Pons (tissue), 1 donor: ENCODE results near the gene POLR1A.

Experiments
- DNase-seq: peaks from one replicate; pipeline ENCODE4 v3.0.0-alpha.2; 2016; ENCODE audit warnings: low spot score

The POLR1A gene

GRCh38 chr2:86021396-86022378, 84.0 kb downstream of the POLR1A start:
- no peak for DNase-seq

GRCh38 chr2:86020984-86021383, 84.7 kb downstream of the POLR1A start:
- DNase-seq: peak; percentile 90

- DNase-seq: no peak
These were observed 86.6 kb downstream of the POLR1A start for GRCh38 chr2:86019121-86019520.

DNA sequence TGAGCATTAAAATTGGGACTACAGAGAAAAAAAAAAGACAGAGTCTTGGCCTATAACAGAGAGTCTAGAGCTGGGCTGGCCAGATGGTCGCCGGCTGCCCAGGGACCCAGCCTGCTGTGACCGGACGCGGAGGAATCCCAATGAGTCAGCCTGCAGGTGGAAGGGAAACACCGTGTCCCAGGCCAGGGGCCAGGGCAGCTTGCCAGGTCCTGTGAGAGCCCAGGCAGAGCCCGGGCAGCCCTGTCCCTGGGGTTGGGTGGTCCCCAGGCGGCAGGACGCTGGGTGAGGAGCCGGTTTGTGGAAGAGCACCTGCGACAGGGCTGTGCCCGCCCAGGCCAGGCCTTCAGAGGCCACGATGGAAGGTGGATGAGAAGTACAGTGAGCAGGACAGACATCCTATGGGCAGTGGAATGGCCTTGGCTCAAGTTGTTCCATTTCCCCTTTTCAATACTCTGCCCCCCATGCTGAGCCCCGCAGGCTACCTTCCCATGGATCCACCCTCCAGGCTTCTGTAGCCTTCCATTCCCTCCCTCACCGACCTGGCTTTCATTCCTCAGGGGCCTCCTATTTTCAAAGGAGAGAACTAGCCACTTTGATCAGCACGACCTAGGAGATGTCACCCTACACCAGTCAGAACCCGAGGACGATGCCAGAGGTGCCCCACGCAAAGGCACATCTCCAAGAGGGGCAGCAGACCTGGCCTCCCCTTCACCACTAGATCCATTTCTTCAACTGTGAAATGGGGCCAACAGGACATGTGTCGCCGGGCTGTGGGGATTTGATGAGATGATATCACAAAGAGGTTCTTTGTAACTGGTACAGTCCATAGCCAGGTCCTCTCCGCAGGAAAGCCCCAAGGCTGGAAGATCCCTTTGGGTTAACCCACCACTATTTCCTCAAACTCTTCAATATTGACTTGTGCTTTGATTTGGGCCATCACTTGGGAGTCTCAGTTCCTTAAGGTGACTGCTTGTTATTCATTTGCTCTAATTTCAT, 87.5 kb downstream of the POLR1A start:
- no peak for DNase-seq

- DNase-seq: no peak
These were observed 89.1 kb downstream of the POLR1A start for GRCh38 chr2:86016581-86016980.

- no peak for DNase-seq
These were observed 90.0 kb downstream of the POLR1A start for GRCh38 chr2:86015699-86016098.

- DNase-seq: no peak
These were observed 90.7 kb downstream of the POLR1A start for GRCh38 chr2:86015006-86015405.

DNA sequence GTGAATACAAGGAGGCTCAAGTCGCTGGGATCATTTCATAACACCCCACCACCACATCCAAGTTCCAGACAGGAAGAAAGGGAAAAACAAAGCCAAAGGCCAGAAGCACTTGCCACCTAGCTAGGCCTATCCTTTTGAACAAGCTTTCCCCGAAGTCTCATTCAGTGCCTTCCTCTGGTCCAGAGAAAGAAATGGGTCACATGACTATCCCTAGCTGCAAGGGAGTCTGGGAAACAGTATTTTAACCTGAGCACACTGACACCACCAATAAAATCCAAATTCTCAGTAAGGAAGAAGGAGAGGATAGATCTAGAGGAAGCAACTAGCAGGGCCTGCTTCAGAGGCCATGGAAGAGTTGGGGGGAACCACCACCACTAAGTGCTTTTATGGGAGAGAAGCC, 91.2 kb downstream of the POLR1A start:
- no peak for DNase-seq

DNA sequence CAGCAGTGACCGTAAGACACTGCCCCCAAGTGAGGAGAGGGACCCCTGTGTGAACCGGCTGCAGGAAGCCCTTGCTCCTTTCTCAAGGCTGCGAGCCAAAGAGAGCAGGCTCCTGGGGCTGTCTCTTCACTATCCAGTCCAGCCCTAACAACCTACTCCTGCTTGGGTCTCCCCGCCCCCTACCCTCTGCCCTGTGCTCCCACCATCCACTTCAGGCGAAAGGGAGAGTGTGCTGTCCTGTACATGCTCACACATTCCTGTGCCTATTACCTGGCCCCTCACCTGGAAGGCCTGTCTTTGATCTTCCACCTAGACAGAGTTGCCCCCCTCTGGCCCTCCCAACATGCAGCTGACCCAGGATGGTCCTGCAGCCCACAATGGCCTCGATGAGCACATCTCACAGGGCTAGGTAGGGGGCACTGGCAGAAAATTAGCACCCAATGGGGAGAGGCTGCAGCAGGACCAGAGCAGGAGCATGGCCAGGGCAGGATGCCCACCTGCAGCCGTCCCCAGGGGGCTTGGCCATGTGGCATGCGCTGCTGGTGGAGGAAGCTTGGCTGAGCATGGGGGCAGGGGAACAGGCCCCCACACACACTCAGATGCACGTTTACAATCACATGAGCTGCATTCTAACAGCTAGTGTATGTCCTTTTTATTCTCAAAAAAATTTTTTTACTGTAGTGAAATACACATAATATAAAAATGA, 93.5 kb downstream of the POLR1A start:
- no peak for DNase-seq

DNA sequence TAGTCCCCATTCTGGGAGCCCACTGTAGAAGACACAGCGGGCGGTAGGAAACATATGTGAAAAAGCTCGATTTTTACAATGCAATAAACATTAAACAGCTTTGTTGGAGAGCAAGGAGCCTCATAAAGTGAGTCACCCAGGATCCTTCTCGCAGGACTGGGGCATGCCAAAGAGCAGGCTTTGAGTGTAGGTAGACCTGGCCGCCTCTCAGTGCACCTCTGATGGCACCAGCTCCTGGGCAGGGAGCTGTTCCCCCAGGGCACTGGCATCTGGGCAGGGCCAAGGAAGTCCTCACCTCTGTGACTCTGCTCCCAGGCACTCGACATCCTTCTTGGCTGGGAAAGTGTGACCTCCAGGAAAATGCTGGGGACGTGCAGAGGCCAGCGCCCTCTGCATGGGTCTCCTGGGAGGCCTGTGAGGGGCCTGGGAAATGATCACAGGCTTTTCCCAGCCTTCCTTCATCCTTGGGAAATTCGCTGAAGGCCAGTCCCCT, 94.2 kb downstream of the POLR1A start:
- no peak for DNase-seq

- no peak for DNase-seq
These were observed 95.6 kb downstream of the POLR1A start for GRCh38 chr2:86010083-86010482.

- no peak for DNase-seq
These were observed 99.2 kb downstream of the POLR1A start for GRCh38 chr2:86006524-86006923.

GRCh38 chr2:86003967-86004366, 101.7 kb downstream of the POLR1A start:
- DNase-seq: no peak

DNA sequence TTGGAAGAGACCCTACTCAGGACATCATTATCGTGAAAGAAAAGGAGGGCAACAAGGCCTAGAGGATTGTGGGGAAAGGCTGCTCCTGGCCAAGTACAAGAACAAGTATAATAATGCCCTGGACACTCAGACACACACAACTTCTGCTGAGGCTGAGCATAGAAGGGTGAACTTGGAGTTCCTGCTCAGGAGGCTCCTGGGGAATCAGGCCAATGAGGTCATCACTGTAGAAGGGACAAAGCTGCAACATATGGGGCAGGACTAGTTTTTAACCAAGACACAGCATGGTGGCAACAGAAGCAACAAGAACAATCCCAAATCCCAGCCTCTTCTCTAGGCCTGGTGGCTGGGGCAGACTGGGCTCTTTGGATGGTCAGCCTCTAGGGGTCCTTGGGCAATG, 102.6 kb downstream of the POLR1A start:
- DNase-seq: no peak

- no peak for DNase-seq
These were observed 103.3 kb downstream of the POLR1A start for GRCh38 chr2:86002375-86002774.

DNA sequence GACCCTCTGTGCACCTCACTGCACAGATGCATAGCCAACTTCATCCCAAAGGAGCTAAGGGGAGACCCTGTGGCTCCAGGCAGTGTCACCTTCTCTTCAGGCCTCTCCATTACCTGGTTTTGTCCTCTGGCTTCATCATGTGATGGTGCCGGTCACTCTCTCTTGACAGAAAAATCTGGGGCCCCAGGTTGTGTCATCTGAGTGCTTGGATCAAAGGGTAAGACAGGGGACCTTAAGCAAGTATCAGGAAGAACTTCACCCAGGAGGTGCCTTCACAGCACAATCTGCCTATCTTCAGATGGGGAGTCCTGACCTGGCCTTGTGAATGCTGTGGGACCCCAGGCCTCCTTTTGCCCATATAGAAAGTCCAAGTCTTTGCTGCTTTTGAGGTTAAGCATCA, 104.4 kb downstream of the POLR1A start:
- no peak for DNase-seq

- DNase-seq: no peak
These were observed 104.8 kb downstream of the POLR1A start for GRCh38 chr2:86000938-86001312.

GRCh38 chr2:86000131-86000937, 105.4 kb downstream of the POLR1A start:
- DNase-seq: no peak

- DNase-seq: peak; percentile 42
These were observed 106.4 kb downstream of the POLR1A start for GRCh38 chr2:85999061-85999831.
